C4-2B (cell line): ENCODE data around the gene SPC25.

Source experiments
- CTCF ChIP-seq: fragments of 450-650 bp; conservative IDR thresholded peaks from 2 replicates; pipeline ENCODE4 v1.5.1; 2017; ENCODE audit warnings: mild to moderate bottlenecking
- ZFX ChIP-seq: fragments of 450-650 bp; IDR thresholded peaks from 2 replicates; pipeline ENCODE4 v1.6.1; 2017

GRCh38 chr2:168904358-168904757, 14.1 kb upstream of the SPC25 start:
- TF ChIP-seq CTCF (no peak), ZFX (no peak)
